ENCODE data around the gene GDNF. TPM values are rescaled to one million over a fixed set of nuclear protein-coding genes. Genes with fewer than 3 reads are reported as not detected.

The GDNF gene
- total RNA-seq, 2 experiments from 2014 or later, result not detected

- ATAC-seq (ENCODE audit: low read depth), result no peak
- Mint-ChIP-seq H3K36me3 (peaks cover 4% of the 10 kb centered on the region), H3K4me3 (no peak overlapping the region), H3K27me3 (no peaks in the 10 kb centered on the region), H3K4me1 (no peaks in the 10 kb centered on the region), H3K9me3 (peaks cover 10% of the 10 kb centered on the region), H3K27ac (no peak overlapping the region)
- POLR2A ChIA-PET, result no interaction called here
- no peak for DNase-seq
These were observed 67.6 kb downstream of the GDNF start for GRCh38 chr5:37772255-37772654.

- ATAC-seq (ENCODE audit: low read depth), result no peak
- no peak overlapping the region for H3K4me3 Mint-ChIP-seq
These were observed 68.1 kb downstream of the GDNF start for GRCh38 chr5:37771731-37772130.

GRCh38 chr5:37771203-37771611 is 68.6 kb downstream of the GDNF start:
- POLR2A ChIA-PET, result no interaction called here
- Mint-ChIP-seq H3K4me1 (no peaks in the 10 kb centered on the region), H3K27ac (no peak overlapping the region), H3K9me3 (peaks cover 10% of the 10 kb centered on the region), H3K36me3 (peaks cover 4% of the 10 kb centered on the region), H3K27me3 (no peaks in the 10 kb centered on the region), H3K4me3 (no peak overlapping the region)
- ATAC-seq (ENCODE audit: low read depth), result no peak
- DNase-seq, result no peak

More at GRCh38 chr5:37771731-37772130, 68.1 kb downstream of the GDNF start:
- Mint-ChIP-seq H3K27me3 (no peaks in the 10 kb centered on the region), H3K36me3 (peaks cover 4% of the 10 kb centered on the region), H3K27ac (no peak overlapping the region), H3K4me1 (no peaks in the 10 kb centered on the region), H3K9me3 (peaks cover 10% of the 10 kb centered on the region)
- DNase-seq, result no peak
- POLR2A ChIA-PET, result no interaction called here

- no peak for ATAC-seq (ENCODE audit: low read depth)
- H3K9me3 Mint-ChIP-seq, result peaks cover 10% of the 10 kb centered on the region
- H3K27ac Mint-ChIP-seq, result no peak overlapping the region
- H3K27me3 Mint-ChIP-seq, result no peaks in the 10 kb centered on the region
- peaks cover 2% of the 10 kb centered on the region for H3K36me3 Mint-ChIP-seq
- no peaks in the 10 kb centered on the region for H3K4me1 Mint-ChIP-seq
- POLR2A ChIA-PET, result no interaction called here
- no peak for DNase-seq
- H3K4me3 Mint-ChIP-seq, result no peak overlapping the region
These were observed 69.1 kb downstream of the GDNF start for GRCh38 chr5:37770786-37771185.

- DNase-seq (no peak), ATAC-seq (ENCODE audit: low read depth) (no peak)
- no peaks in the 10 kb centered on the region for H3K4me1 Mint-ChIP-seq
- no peaks in the 10 kb centered on the region for H3K36me3 Mint-ChIP-seq
- POLR2A ChIA-PET, result no interaction called here
- no peaks in the 10 kb centered on the region for H3K27me3 Mint-ChIP-seq
- no peak overlapping the region for H3K27ac Mint-ChIP-seq
- peaks cover 6% of the 10 kb centered on the region for H3K9me3 Mint-ChIP-seq
- H3K4me3 Mint-ChIP-seq, result no peak overlapping the region
These were observed 70.0 kb downstream of the GDNF start for GRCh38 chr5:37769840-37770239.

- H3K4me3 Mint-ChIP-seq, result no peak overlapping the region
- no peaks in the 10 kb centered on the region for H3K27me3 Mint-ChIP-seq
- no peak overlapping the region for H3K27ac Mint-ChIP-seq
- H3K36me3 Mint-ChIP-seq, result no peaks in the 10 kb centered on the region
- POLR2A ChIA-PET, result no interaction called here
- no peak for DNase-seq
- peaks cover 6% of the 10 kb centered on the region for H3K9me3 Mint-ChIP-seq
- ATAC-seq (ENCODE audit: low read depth), result no peak
- no peaks in the 10 kb centered on the region for H3K4me1 Mint-ChIP-seq
These were observed 70.7 kb downstream of the GDNF start for GRCh38 chr5:37769108-37769507.

GRCh38 chr5:37768371-37768770 is 71.5 kb downstream of the GDNF start:
- peaks cover 2% of the 10 kb centered on the region for H3K9me3 Mint-ChIP-seq
- DNase-seq (no peak), ATAC-seq (ENCODE audit: low read depth) (no peak)
- H3K4me1 Mint-ChIP-seq, result no peaks in the 10 kb centered on the region
- H3K4me3 Mint-ChIP-seq, result no peak overlapping the region
- H3K27ac Mint-ChIP-seq, result no peak overlapping the region
- no peaks in the 10 kb centered on the region for H3K36me3 Mint-ChIP-seq
- POLR2A ChIA-PET, result no interaction called here
- H3K27me3 Mint-ChIP-seq, result no peaks in the 10 kb centered on the region

- POLR2A ChIA-PET, result no interaction called here
- Mint-ChIP-seq H3K4me3 (no peak overlapping the region), H3K27ac (no peak overlapping the region), H3K27me3 (no peaks in the 10 kb centered on the region), H3K36me3 (no peaks in the 10 kb centered on the region), H3K4me1 (no peaks in the 10 kb centered on the region), H3K9me3 (no peaks in the 10 kb centered on the region)
- ATAC-seq (ENCODE audit: low read depth) (no peak), DNase-seq (no peak)
These were observed 71.9 kb downstream of the GDNF start for GRCh38 chr5:37767961-37768360.

GRCh38 chr5:37767251-37767650 is 72.6 kb downstream of the GDNF start:
- Mint-ChIP-seq H3K27me3 (no peaks in the 10 kb centered on the region), H3K36me3 (no peaks in the 10 kb centered on the region), H3K4me1 (no peaks in the 10 kb centered on the region), H3K27ac (no peak overlapping the region), H3K4me3 (no peak overlapping the region), H3K9me3 (no peaks in the 10 kb centered on the region)
- DNase-seq, result no peak
- ATAC-seq (ENCODE audit: low read depth), result no peak
- POLR2A ChIA-PET, result no interaction called here

All from activated naive CD8-positive, alpha-beta T cell treated with anti-CD3 and anti-CD28 coated beads, Interleukin-2, amount 10 ng/mL, durations not matched to agents 7 days and 5 days (primary cell).